ENCODE results near the gene COLEC11.
"Not testable (repeated sequence)": the region's sequence is repeated elsewhere in the genome, so short reads cannot be mapped to it uniquely, and the experiment has no call there.

COLEC11 gene

GRCh38 chr2:3631161-3631850 lies 36.4 kb downstream of the COLEC11 start:
- DNase-seq, result no peak
- H3K9me3 Mint-ChIP-seq, result no peaks in the 10 kb centered on the region
- CTCF ChIA-PET, result no interaction called here
- H3K36me3 Mint-ChIP-seq, result no peaks in the 10 kb centered on the region
- no peaks in the 10 kb centered on the region for H3K4me1 Mint-ChIP-seq
- H3K27ac Mint-ChIP-seq, result no peak overlapping the region
- no peak overlapping the region for H3K4me3 Mint-ChIP-seq
- H3K27me3 Mint-ChIP-seq, result peaks cover 4% of the 10 kb centered on the region

GRCh38 chr2:3631851-3632659 lies 37.1 kb downstream of the COLEC11 start:
- Mint-ChIP-seq H3K4me3 (no peak overlapping the region), H3K27ac (no peak overlapping the region), H3K9me3 (no peaks in the 10 kb centered on the region), H3K27me3 (peaks cover 4% of the 10 kb centered on the region), H3K36me3 (no peaks in the 10 kb centered on the region), H3K4me1 (no peaks in the 10 kb centered on the region)
- DNase-seq, result no peak
- CTCF ChIA-PET, result no interaction called here

GRCh38 chr2:3633089-3633981 lies 38.4 kb downstream of the COLEC11 start:
- Mint-ChIP-seq H3K27ac (no peak overlapping the region), H3K4me3 (no peak overlapping the region), H3K9me3 (no peaks in the 10 kb centered on the region), H3K27me3 (peaks cover 4% of the 10 kb centered on the region), H3K4me1 (no peaks in the 10 kb centered on the region), H3K36me3 (no peaks in the 10 kb centered on the region)
- CTCF ChIA-PET, result no interaction called here
- no peak for DNase-seq

GRCh38 chr2:3633982-3634595 lies 39.2 kb downstream of the COLEC11 start:
- no peak for DNase-seq
- CTCF ChIA-PET, result no interaction called here
- H3K27ac Mint-ChIP-seq, result no peak overlapping the region
- H3K9me3 Mint-ChIP-seq, result no peaks in the 10 kb centered on the region
- no peak overlapping the region for H3K4me3 Mint-ChIP-seq
- H3K4me1 Mint-ChIP-seq, result no peaks in the 10 kb centered on the region
- H3K36me3 Mint-ChIP-seq, result no peaks in the 10 kb centered on the region
- H3K27me3 Mint-ChIP-seq, result peaks cover 4% of the 10 kb centered on the region

GRCh38 chr2:3634596-3635121 lies 39.7 kb downstream of the COLEC11 start:
- Mint-ChIP-seq H3K4me1 (no peaks in the 10 kb centered on the region), H3K4me3 (no peak overlapping the region), H3K36me3 (no peaks in the 10 kb centered on the region), H3K27ac (no peak overlapping the region), H3K9me3 (no peaks in the 10 kb centered on the region), H3K27me3 (peaks cover 4% of the 10 kb centered on the region)
- CTCF ChIA-PET, result no interaction called here
- no peak for DNase-seq

GRCh38 chr2:3635171-3635974 lies 40.5 kb downstream of the COLEC11 start:
- Mint-ChIP-seq H3K4me1 (no peaks in the 10 kb centered on the region), H3K4me3 (no peak overlapping the region), H3K9me3 (no peaks in the 10 kb centered on the region), H3K27ac (no peak overlapping the region), H3K27me3 (peaks cover 4% of the 10 kb centered on the region), H3K36me3 (no peaks in the 10 kb centered on the region)
- CTCF ChIA-PET, result interaction anchor here (1.1 kb wide), 1 partner anchor 15 kb away, joined by 3 read pairs; no protein-coding TSS in a partner anchor
- DNase-seq, result no peak

- CTCF ChIA-PET, result interaction anchor here (1.1 kb wide), 1 partner anchor 14 kb away, joined by 3 read pairs; no protein-coding TSS in a partner anchor
- H3K9me3 Mint-ChIP-seq, H3K4me3 Mint-ChIP-seq, H3K27ac Mint-ChIP-seq, H3K36me3 Mint-ChIP-seq, DNase-seq, H3K4me1 Mint-ChIP-seq, H3K27me3 Mint-ChIP-seq: not testable (repeated sequence)
Measured at GRCh38 chr2:3635975-3636327, 41.0 kb downstream of the COLEC11 start.

- Mint-ChIP-seq H3K27ac (no peak overlapping the region), H3K4me1 (no peaks in the 10 kb centered on the region), H3K4me3 (no peak overlapping the region), H3K9me3 (no peaks in the 10 kb centered on the region), H3K36me3 (no peaks in the 10 kb centered on the region), H3K27me3 (peaks cover 4% of the 10 kb centered on the region)
- no peak for DNase-seq
- CTCF ChIA-PET, result no interaction called here
Measured at GRCh38 chr2:3636586-3637310, 41.8 kb downstream of the COLEC11 start.

- no peaks in the 10 kb centered on the region for H3K36me3 Mint-ChIP-seq
- no peak overlapping the region for H3K4me3 Mint-ChIP-seq
- CTCF ChIA-PET, result no interaction called here
- no peaks in the 10 kb centered on the region for H3K9me3 Mint-ChIP-seq
- H3K27me3 Mint-ChIP-seq, result peaks cover 4% of the 10 kb centered on the region
- H3K27ac Mint-ChIP-seq, result no peak overlapping the region
- no peaks in the 10 kb centered on the region for H3K4me1 Mint-ChIP-seq
- DNase-seq, result no peak
Measured at GRCh38 chr2:3637311-3637675, 42.4 kb downstream of the COLEC11 start.

- Mint-ChIP-seq H3K4me3 (no peak overlapping the region), H3K27me3 (peaks cover 4% of the 10 kb centered on the region), H3K27ac (no peak overlapping the region), H3K4me1 (no peaks in the 10 kb centered on the region), H3K36me3 (no peaks in the 10 kb centered on the region), H3K9me3 (no peaks in the 10 kb centered on the region)
- DNase-seq, result no peak
- CTCF ChIA-PET, result no interaction called here
Measured at GRCh38 chr2:3637692-3638455, 43.0 kb downstream of the COLEC11 start.

- Mint-ChIP-seq H3K27ac (no peak overlapping the region), H3K27me3 (peaks cover 1% of the 10 kb centered on the region)
Measured at GRCh38 chr2:3638456-3638810, 43.5 kb downstream of the COLEC11 start.

GRCh38 chr2:3639015-3639630 lies 44.2 kb downstream of the COLEC11 start:
- CTCF ChIA-PET, result no interaction called here
- no peaks in the 10 kb centered on the region for H3K36me3 Mint-ChIP-seq
- no peak overlapping the region for H3K4me3 Mint-ChIP-seq
- H3K27me3 Mint-ChIP-seq, result no peaks in the 10 kb centered on the region
- H3K4me1 Mint-ChIP-seq, result no peaks in the 10 kb centered on the region
- no peak overlapping the region for H3K27ac Mint-ChIP-seq
- no peak for DNase-seq
- H3K9me3 Mint-ChIP-seq, result no peaks in the 10 kb centered on the region

More at GRCh38 chr2:3638456-3638810, 43.5 kb downstream of the COLEC11 start:
- CTCF ChIA-PET, result no interaction called here
- H3K9me3 Mint-ChIP-seq, result no peaks in the 10 kb centered on the region
- no peak for DNase-seq
- H3K36me3 Mint-ChIP-seq, result no peaks in the 10 kb centered on the region
- H3K4me1 Mint-ChIP-seq, result no peaks in the 10 kb centered on the region
- no peak overlapping the region for H3K4me3 Mint-ChIP-seq

Data from activated naive CD4-positive, alpha-beta T cell treated with anti-CD3 and anti-CD28 coated beads, Interleukin-2, amount 10 ng/mL, durations not matched to agents 7 days and 5 days (primary cell).